GM12878 (cell line): ENCODE results near the gene YY1. TPM values are rescaled to one million over a fixed set of nuclear protein-coding genes. Genes with fewer than 3 reads are reported as not detected.
"Not testable (repeated sequence)": the region's sequence is repeated elsewhere in the genome, so short reads cannot be mapped to it uniquely, and the experiment has no call there.

Source experiments
- ATAC-seq: fragments of 200-7000 bp; cut with Tn5 transposase; 3 replicates; pipeline ENCODE4 v1.9.1; 2020; ENCODE audit warnings: mild to moderate bottlenecking, moderate library complexity
- BruUV-seq: library from RNA; stranded (reverse); fragments of 400-500 nt; replicated peaks from 2 replicates; lab custom pipeline; 2021; lab: Mats Ljungman, UMichigan
- CTCF ChIA-PET: fragments of 300-600 bp; sonication (Branson Sonifier 250); formaldehyde crosslinking; extraction: SDS; loops from one replicate; lab custom pipeline; 2021; ENCODE audit warnings: inconsistent platforms; lab: Yijun Ruan, JAX
- POLR2A ChIA-PET: fragments of 350-600 bp; formaldehyde crosslinking; extraction: SDS; loops from one replicate; lab custom pipeline; 2021; ENCODE audit warnings: inconsistent platforms; lab: Charles Lee
- RAD21 ChIA-PET: fragments of 300-600 bp; sonication (Branson Sonifier 250); formaldehyde crosslinking; loops from one replicate; lab custom pipeline; 2023; ENCODE audit warnings: antibody characterized with exemption; ENCODE audit not compliant: unreplicated experiment; lab: Charles Lee
- SMC1A ChIA-PET: fragments of 300-600 bp; sonication (Branson Sonifier 250); formaldehyde crosslinking; loops from one replicate; lab custom pipeline; 2023; ENCODE audit not compliant: unreplicated experiment, uncharacterized antibody; lab: Charles Lee
- DNase-seq: peaks from one replicate; pipeline ENCODE4 v3.0.0-alpha.2; 2011; ENCODE audit warnings: low read depth, low spot score
- FAIRE-seq: peaks from 3 replicates; lab custom pipeline; 2011; peaks lifted over from hg19 to GRCh38; lab: Jason Lieb, UNC
- H2AFZ ChIP-seq: 2 replicates; pipeline ENCODE4 v1.6.0; 2011; ENCODE audit warnings: low read depth, low read length, control low read depth; ENCODE audit not compliant: control insufficient read depth
- H3K27ac ChIP-seq: 2 replicates; pipeline ENCODE4 v1.5.1; 2011; ENCODE audit warnings: control low read depth; ENCODE audit not compliant: control insufficient read depth, insufficient read depth
- H3K27me3 ChIP-seq, 2 experiments: replicated peaks in 1 of 2; 2 replicates each; pipeline versions ENCODE4 v1.6.0 to v1.6.1; 2011; ENCODE audit warnings: low read length in 1 of 2; ENCODE audit not compliant: control insufficient read depth in 2 of 2, insufficient read depth in 2 of 2
- H3K36me3 ChIP-seq, 2 experiments: 2 replicates each; pipeline ENCODE4 v1.5.1; 2011; ENCODE audit warnings: low read length in 1 of 2; ENCODE audit not compliant: control insufficient read depth in 2 of 2, insufficient read depth in 2 of 2
- H3K4me1 ChIP-seq: 2 replicates; pipeline ENCODE4 v1.6.1; 2011; ENCODE audit warnings: mild to moderate bottlenecking, low read length, moderate library complexity, mixed read lengths; ENCODE audit not compliant: control insufficient read depth, insufficient read depth
- H3K4me2 ChIP-seq: 2 replicates; pipeline ENCODE4 v1.6.0; 2011; ENCODE audit warnings: control low read depth; ENCODE audit not compliant: control insufficient read depth, insufficient read depth
- H3K4me3 ChIP-seq: fragments of 200-600 bp; sonication (generic); 2 replicates; pipeline ENCODE4 v1.5.1; 2016
- H3K79me2 ChIP-seq: 2 replicates; pipeline ENCODE4 v1.6.0; 2011; ENCODE audit warnings: low read length; ENCODE audit not compliant: control insufficient read depth, insufficient read depth
- H3K9ac ChIP-seq: 2 replicates; pipeline ENCODE4 v1.8.0; 2011; ENCODE audit warnings: low read length, control low read depth, mixed read lengths; ENCODE audit not compliant: control insufficient read depth, insufficient read depth
- H3K9me3 ChIP-seq: replicated peaks from 3 replicates; pipeline ENCODE4 v1.5.1; 2011; ENCODE audit warnings: mild to moderate bottlenecking, low read length; ENCODE audit not compliant: control insufficient read depth, insufficient read depth
- H4K20me1 ChIP-seq: 2 replicates; pipeline ENCODE4 v1.6.0; 2011; ENCODE audit not compliant: control insufficient read depth, insufficient read depth
- EZH2 ChIP-seq: IDR thresholded peaks from 2 replicates; pipeline ENCODE4 v1.6.1; 2012; ENCODE audit warnings: low read depth, mild to moderate bottlenecking, control low read depth, inconsistent platforms, low read length, borderline replicate concordance; ENCODE audit not compliant: control insufficient read depth
- MTA2 ChIP-seq: fragments of 450-650 bp; IDR thresholded peaks from 2 replicates; pipeline ENCODE4 v1.6.1; 2016; ENCODE audit warnings: low read depth, mild to moderate bottlenecking, moderate library complexity
- NFYA ChIP-seq: IDR thresholded peaks from 2 replicates; pipeline ENCODE4 v1.6.1; 2011; ENCODE audit warnings: low read depth, mild to moderate bottlenecking, low read length, improper control_type of control experiment, borderline replicate concordance
- NRF1 ChIP-seq: conservative IDR thresholded peaks from 2 replicates; pipeline ENCODE4 v1.6.1; 2011; ENCODE audit warnings: mild to moderate bottlenecking, low read depth, low read length, improper control_type of control experiment
- PAX5 ChIP-seq: IDR thresholded peaks from 2 replicates; pipeline ENCODE4 v1.6.1; 2011; ENCODE audit warnings: low read depth, low read length, borderline replicate concordance
- TCF12 ChIP-seq: IDR thresholded peaks from 2 replicates; pipeline ENCODE4 v1.6.1; 2011; ENCODE audit warnings: low read depth, mild to moderate bottlenecking, low read length
- WGBS: methylation state at CpG from one replicate; pipeline ENCODE4 v1.1.6; 2016; ENCODE audit warnings: low lambda C conversion rate; ENCODE audit not compliant: insufficient replicate concordance, insufficient coverage; ENCODE audit errors: missing lambda C conversion rate; 5-methylcytosine and 5-hydroxymethylcytosine counted together
- in situ Hi-C: fragments of 300-500 bp; cut with MboI; formaldehyde crosslinking; loops from 9 replicates; pipeline ENCODE4 v1.14.3; 2018; ENCODE audit warnings: mixed read lengths
- intact Hi-C: fragments of 100-400 bp; cut with micrococcal nuclease; formaldehyde crosslinking; loops from one replicate; pipeline ENCODE4 v1.14.2; 2022; ENCODE audit not compliant: unreplicated experiment
- polyA plus RNA-seq, 11 experiments: library from polyadenylated mRNA; depleted of rRNA in 4 of 11; unstranded in 6 of 11; stranded (reverse) in 5 of 11; fragments of >200 nt; fragmentation: Nextera tagmentation in 4 of 11; fragmentation: Illumina TruSeq in 1 of 11; extraction: Ambion mirVana in 4 of 11; extraction: Trizol in 1 of 11; gene quantifications; 1 replicate in 1 of 11; 2 replicates in 10 of 11; pipeline versions ENCODE4 v1.2.1 to v1.2.3, GENCODE V29; 2011 to 2016; ENCODE audit warnings: inconsistent platforms in 2 of 11, missing spikeins in 2 of 11, low read depth in 1 of 11
- total RNA-seq, 4 experiments: library from RNA; depleted of rRNA in 3 of 4; stranded (reverse); fragments of >200 nt in 3 of 4; fragmentation: Illumina TruSeq in 1 of 4; extraction: Trizol in 1 of 4; gene quantifications; 2 replicates each; pipeline versions ENCODE4 v1.2.1 to v1.2.3, GENCODE V29; 2013 to 2021
- TF ChIP-seq, protein P1 (sequence below): IDR thresholded peaks from 2 replicates; pipeline ENCODE4 v1.6.1; 2012; ENCODE audit warnings: improper control_type of control experiment, low read depth, low read length; ENCODE audit not compliant: insufficient replicate concordance
- TF ChIP-seq, protein P2 (sequence below): fragments of 450-650 bp; conservative IDR thresholded peaks from 2 replicates; pipeline ENCODE4 v1.6.1; 2017; ENCODE audit warnings: mild to moderate bottlenecking, moderate library complexity

YY1 gene
- total and polyA plus RNA-seq, 10 of the 15 experiments (the other 5 are each of a cell fraction or from before 2014, with no cell fraction given), result 23.7 to 74.0 (median 39.9) TPM

DNA sequence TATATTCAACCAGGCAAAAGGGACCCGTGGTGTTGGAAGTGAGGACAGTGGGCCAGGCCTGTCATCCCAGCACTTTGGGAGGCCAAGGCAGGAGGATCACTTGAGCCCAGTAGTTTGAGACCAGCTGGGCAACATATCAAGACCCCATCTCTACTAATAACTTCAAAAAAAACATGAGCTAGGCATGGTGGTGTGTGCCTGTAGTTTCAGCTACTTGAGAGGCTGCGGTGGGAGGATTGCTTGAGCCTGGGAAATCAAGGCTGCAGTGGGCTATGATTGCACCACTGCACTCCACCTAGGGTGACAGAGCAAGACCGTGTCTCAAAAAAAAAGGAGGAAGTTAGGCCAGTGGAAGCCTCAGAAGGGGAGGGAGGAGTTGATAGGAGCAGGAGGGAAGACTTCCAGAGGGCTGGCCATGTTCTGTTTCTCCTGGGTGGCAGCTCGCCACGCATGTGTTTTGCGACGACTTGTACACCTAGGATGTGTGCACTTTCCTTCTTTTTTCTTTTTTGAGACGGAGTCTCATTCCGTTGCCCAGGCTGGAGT lies 57.2 kb downstream of the YY1 start (continued):
- TF ChIP-seq, protein P1, sequence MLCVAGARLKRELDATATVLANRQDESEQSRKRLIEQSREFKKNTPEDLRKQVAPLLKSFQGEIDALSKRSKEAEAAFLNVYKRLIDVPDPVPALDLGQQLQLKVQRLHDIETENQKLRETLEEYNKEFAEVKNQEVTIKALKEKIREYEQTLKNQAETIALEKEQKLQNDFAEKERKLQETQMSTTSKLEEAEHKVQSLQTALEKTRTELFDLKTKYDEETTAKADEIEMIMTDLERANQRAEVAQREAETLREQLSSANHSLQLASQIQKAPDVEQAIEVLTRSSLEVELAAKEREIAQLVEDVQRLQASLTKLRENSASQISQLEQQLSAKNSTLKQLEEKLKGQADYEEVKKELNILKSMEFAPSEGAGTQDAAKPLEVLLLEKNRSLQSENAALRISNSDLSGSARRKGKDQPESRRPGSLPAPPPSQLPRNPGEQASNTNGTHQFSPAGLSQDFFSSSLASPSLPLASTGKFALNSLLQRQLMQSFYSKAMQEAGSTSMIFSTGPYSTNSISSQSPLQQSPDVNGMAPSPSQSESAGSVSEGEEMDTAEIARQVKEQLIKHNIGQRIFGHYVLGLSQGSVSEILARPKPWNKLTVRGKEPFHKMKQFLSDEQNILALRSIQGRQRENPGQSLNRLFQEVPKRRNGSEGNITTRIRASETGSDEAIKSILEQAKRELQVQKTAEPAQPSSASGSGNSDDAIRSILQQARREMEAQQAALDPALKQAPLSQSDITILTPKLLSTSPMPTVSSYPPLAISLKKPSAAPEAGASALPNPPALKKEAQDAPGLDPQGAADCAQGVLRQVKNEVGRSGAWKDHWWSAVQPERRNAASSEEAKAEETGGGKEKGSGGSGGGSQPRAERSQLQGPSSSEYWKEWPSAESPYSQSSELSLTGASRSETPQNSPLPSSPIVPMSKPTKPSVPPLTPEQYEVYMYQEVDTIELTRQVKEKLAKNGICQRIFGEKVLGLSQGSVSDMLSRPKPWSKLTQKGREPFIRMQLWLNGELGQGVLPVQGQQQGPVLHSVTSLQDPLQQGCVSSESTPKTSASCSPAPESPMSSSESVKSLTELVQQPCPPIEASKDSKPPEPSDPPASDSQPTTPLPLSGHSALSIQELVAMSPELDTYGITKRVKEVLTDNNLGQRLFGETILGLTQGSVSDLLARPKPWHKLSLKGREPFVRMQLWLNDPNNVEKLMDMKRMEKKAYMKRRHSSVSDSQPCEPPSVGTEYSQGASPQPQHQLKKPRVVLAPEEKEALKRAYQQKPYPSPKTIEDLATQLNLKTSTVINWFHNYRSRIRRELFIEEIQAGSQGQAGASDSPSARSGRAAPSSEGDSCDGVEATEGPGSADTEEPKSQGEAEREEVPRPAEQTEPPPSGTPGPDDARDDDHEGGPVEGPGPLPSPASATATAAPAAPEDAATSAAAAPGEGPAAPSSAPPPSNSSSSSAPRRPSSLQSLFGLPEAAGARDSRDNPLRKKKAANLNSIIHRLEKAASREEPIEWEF, result no peak
- TF ChIP-seq TCF12 (no peak), EZH2 (no peak), NFYA (no peak), PAX5 (no peak), MTA2 (no peak), NRF1 (no peak)
- TF ChIP-seq, protein P2, sequence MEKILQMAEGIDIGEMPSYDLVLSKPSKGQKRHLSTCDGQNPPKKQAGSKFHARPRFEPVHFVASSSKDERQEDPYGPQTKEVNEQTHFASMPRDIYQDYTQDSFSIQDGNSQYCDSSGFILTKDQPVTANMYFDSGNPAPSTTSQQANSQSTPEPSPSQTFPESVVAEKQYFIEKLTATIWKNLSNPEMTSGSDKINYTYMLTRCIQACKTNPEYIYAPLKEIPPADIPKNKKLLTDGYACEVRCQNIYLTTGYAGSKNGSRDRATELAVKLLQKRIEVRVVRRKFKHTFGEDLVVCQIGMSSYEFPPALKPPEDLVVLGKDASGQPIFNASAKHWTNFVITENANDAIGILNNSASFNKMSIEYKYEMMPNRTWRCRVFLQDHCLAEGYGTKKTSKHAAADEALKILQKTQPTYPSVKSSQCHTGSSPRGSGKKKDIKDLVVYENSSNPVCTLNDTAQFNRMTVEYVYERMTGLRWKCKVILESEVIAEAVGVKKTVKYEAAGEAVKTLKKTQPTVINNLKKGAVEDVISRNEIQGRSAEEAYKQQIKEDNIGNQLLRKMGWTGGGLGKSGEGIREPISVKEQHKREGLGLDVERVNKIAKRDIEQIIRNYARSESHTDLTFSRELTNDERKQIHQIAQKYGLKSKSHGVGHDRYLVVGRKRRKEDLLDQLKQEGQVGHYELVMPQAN, result no peak

DNA sequence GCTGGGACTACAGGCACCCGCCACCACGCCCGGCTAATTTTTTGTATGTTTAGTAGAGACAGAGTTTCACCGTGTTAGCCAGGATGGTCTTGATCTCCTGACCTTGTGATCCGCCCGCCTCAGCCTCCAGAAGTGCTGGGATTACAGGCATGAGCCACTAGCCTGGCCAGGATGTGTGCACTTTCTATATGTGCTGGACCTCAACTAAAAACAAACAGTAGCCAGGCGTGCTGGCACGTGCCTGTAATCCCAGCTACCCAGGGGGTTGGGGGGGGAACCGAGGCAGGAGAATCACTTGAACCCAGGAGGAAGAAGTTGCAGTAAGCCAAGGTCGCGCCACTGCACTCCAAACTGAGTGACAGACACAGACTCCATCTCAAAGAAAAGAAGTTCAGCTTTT lies 57.8 kb downstream of the YY1 start:
- ChIA-PET POLR2A (interaction anchor here (0.6 to 1.6 kb wide), 3 partner anchors 74 to 79 kb away, joined by 3 to 9 read pairs (median 3); a partner anchor contains a TSS), CTCF (interaction anchor here (0.6 to 4.4 kb wide), 8 partner anchors 11 to 104 kb away, joined by 3 to 39 read pairs (median 5); partner anchors contain the start of gene WDR25), RAD21 (interaction anchor here (1.3 to 1.4 kb wide), 2 partner anchors 79 to 81 kb away, joined by 4 to 7 read pairs; a partner anchor contains a TSS), SMC1A (interaction anchor here (0.6 to 1.8 kb wide), 3 partner anchors 54 to 89 kb away, joined by 3 to 5 read pairs (median 5); partner anchors contain the start of gene WDR25)
- H2AFZ ChIP-seq, H3K27ac ChIP-seq, BruUV-seq, ATAC-seq, in situ Hi-C loops, H3K79me2 ChIP-seq, H3K27me3 ChIP-seq, H3K9ac ChIP-seq, H3K36me3 ChIP-seq, FAIRE-seq, DNase-seq, H3K9me3 ChIP-seq, H4K20me1 ChIP-seq, intact Hi-C loops, H3K4me3 ChIP-seq, H3K4me2 ChIP-seq: not testable (repeated sequence)
- 74% methylated on average over 11 of the region's 11 CpGs for WGBS
- H3K4me1 ChIP-seq, result peaks cover 16% of the 10 kb centered on the region
